Activated T-helper 2 cell treated with anti-CD3 and anti-CD28 coated beads, Interferon-gamma antibody, Interleukin-2, Interleukin-4, amounts not matched to agents 10 μg/mL and 5 μg/mL and 100 μg/mL, durations not matched to agents 14 hours and 24 hours and 36 hours (primary cell): ENCODE data around the gene ENTR1. TPM values are rescaled to one million over a fixed set of nuclear protein-coding genes. Genes with fewer than 3 reads are reported as not detected.
"Not testable (repeated sequence)": the region's sequence is repeated elsewhere in the genome, so short reads cannot be mapped to it uniquely, and the experiment has no call there.

Experiments
- DNase-seq: peaks from one replicate; pipeline ENCODE4 v3.0.0; 2021; ENCODE audit warnings: low spot score
- H3K27ac Mint-ChIP-seq: one replicate; pipeline ENCODE4 v1.8.0; 2021; ENCODE audit warnings: mixed read lengths
- H3K27me3 Mint-ChIP-seq: one replicate; pipeline ENCODE4 v1.8.0; 2021; ENCODE audit warnings: low read depth, mixed read lengths
- H3K36me3 Mint-ChIP-seq: one replicate; pipeline ENCODE4 v1.8.0; 2021; ENCODE audit warnings: low read depth, mixed read lengths
- H3K4me1 Mint-ChIP-seq: one replicate; pipeline ENCODE4 v1.8.0; 2021; ENCODE audit warnings: low read depth, mixed read lengths
- H3K4me3 Mint-ChIP-seq: one replicate; pipeline ENCODE4 v1.8.0; 2021; ENCODE audit warnings: low read depth, mild to moderate bottlenecking, moderate library complexity, mixed read lengths
- H3K9me3 Mint-ChIP-seq: one replicate; pipeline ENCODE4 v1.8.0; 2021; ENCODE audit warnings: mixed read lengths
- intact Hi-C: fragments of 100-400 bp; cut with micrococcal nuclease; formaldehyde crosslinking; loops from one replicate; pipeline ENCODE4 v1.15.1; 2023
- total RNA-seq: library from RNA; stranded (reverse); gene quantifications from 2 replicates; pipeline ENCODE4 v1.2.3, GENCODE V29; 2022

The ENTR1 gene
- total RNA-seq, 1 donor from 2014 or later = 75.6 TPM

DNA sequence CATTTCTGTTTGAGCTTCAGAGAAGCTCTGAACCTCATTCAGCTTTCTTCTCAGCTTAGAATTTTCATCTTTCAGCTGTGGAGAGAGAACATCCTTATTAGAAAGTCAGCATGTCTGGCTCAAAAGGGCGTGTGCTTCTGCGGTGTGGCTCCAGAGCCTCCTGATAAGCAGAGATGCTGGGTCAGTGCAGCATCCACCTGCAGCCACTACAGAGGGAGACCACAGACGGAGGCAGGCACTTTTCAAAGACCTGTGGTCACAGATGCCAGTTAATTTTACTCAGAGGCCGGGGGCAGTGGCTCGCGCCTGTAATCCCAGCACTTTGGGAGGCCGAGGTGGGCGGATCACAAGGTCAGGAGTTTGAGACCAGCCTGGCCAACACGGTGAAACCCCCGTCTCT lies 4.5 kb downstream of the ENTR1 start:
- not testable (repeated sequence) for DNase-seq, H3K27ac Mint-ChIP-seq, H3K27me3 Mint-ChIP-seq, H3K4me3 Mint-ChIP-seq, H3K9me3 Mint-ChIP-seq
- peaks cover 75% of the 10 kb centered on the region for H3K36me3 Mint-ChIP-seq
- intact Hi-C loops = loop anchor here (10.0 kb wide), 3 partner anchors 81 to 291 kb away; partner anchors contain the start of genes GPSM1 and TMEM250
- H3K4me1 Mint-ChIP-seq = peaks cover 42% of the 10 kb centered on the region

DNA sequence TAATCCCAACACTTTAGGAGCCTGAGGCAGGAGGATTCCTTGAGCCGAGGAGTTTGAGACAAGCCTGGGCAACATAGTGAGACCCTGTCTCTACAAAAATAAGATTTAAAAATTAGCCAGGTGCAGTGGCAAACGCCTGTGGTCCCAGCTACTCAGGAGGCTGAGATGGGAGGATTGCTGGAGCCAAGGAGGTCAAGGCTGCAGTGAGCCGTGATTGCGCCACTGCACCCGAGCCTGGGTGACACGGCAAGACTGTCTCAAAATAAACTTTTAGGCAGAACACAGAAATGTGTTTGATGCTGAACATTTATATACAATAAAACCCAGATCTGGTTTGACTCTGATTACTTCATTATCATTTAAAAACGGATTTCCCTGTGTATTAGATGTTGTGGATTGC lies 4.9 kb downstream of the ENTR1 start:
- intact Hi-C loops = loop anchor here (10.0 kb wide), 3 partner anchors 81 to 291 kb away; partner anchors contain the start of genes GPSM1 and TMEM250
- H3K4me3 Mint-ChIP-seq = no peak overlapping the region
- H3K4me1 Mint-ChIP-seq = peaks cover 42% of the 10 kb centered on the region
- no peak overlapping the region for H3K27ac Mint-ChIP-seq
- no peak for DNase-seq
- H3K9me3 Mint-ChIP-seq = no peaks in the 10 kb centered on the region
- H3K36me3 Mint-ChIP-seq = peaks cover 75% of the 10 kb centered on the region
- no peaks in the 10 kb centered on the region for H3K27me3 Mint-ChIP-seq

DNA sequence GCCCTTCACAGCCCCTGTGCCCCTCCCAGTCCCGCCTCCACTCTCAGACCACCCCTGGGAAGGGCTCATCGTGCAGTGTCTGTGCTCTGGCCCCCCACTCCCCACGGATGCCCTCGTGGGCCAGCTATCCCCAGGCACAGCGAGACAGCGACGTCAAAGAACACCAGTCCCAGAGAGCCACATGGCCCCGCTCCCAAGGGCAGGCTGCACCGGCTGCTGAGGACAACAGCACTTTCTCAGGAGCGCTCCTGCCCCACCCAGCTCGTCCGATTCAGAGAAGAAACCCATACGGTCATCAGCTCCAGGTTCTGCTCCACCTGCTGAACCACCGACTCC lies 5.6 kb downstream of the ENTR1 start:
- Mint-ChIP-seq H3K36me3 (peaks cover 72% of the 10 kb centered on the region), H3K27me3 (no peaks in the 10 kb centered on the region), H3K9me3 (no peaks in the 10 kb centered on the region), H3K27ac (peak overlapping the region; percentile 86), H3K4me3 (peak overlapping the region; percentile 22), H3K4me1 (peaks cover 40% of the 10 kb centered on the region)
- intact Hi-C loops = loop anchor here (5.0 to 10.0 kb wide), 4 partner anchors 78 to 290 kb away; partner anchors contain the start of genes GPSM1, SEC16A and TMEM250
- DNase-seq = no peak

DNA sequence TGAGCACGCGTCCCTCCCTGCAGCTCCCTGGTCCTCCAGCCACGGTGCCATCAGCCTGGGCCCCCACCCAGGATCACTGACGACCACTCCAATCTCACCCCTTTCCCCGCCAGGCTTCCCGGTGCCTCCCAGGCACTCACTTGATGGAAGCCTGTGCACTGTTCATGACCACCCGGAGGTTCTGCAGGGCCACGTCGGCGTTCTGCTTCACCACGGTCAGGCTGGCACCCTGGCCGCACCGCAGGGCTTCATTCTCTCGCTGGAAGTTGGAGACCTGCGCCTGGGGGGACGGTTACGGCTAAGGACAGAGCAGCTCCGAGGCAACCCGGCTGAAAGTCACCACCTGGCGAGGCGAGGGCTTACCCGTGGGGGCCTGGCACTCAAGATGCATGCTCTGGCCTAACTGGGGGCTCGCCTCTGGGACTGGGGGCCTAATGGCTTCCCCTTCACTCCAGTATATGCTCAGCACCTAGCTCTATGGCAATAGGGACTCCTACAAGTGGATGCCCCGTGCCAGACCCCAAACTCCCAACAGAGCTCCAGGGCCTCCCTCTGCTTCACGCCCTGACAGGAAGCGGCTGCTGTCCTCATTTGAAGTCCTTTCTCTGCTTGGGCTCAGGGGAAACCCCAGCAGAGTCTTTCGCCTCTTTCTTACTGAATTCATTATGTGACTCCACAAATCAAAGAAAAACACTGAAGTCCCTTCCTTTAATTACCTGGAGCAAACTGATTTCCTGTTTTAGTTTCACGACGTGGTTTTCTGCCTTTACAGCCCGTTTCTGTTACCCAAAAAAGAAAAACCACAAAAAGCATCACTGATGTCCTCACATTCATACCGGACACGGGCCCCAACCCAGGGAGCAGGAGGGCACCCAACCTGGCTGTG lies 6.3 kb downstream of the ENTR1 start:
- H3K27me3 Mint-ChIP-seq = no peaks in the 10 kb centered on the region
- no peaks in the 10 kb centered on the region for H3K9me3 Mint-ChIP-seq
- peak overlapping the region; percentile 56 for H3K4me3 Mint-ChIP-seq
- H3K4me1 Mint-ChIP-seq = peaks cover 36% of the 10 kb centered on the region
- intact Hi-C loops = loop anchor here (2.0 to 10.0 kb wide), 5 partner anchors 19 to 289 kb away; partner anchors contain the start of genes GPSM1, SEC16A and TMEM250
- peaks cover 69% of the 10 kb centered on the region for H3K36me3 Mint-ChIP-seq
- no peak for DNase-seq
- peak overlapping the region; percentile 86 for H3K27ac Mint-ChIP-seq

DNA sequence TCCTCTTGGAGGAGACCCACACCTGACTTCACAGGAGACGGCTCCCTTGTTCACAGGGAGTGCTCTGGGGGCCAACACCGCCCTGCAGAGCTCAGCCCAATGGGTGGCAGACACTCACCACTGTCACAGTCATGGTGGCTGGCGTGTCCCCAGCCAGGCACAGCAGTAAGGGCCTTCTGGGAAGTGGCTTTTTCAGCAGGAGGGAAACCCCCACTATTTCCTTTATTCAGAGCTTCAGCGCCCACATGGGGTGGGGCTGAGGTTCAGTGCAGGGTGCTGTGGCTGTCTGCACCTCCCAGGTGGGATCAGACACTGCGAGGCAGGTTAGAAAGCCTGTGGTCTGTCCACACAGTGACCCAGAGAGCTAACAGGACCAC lies 6.9 kb downstream of the ENTR1 start:
- H3K9me3 Mint-ChIP-seq = no peaks in the 10 kb centered on the region
- peak; percentile 64 for DNase-seq
- intact Hi-C loops = loop anchor here (2.0 to 10.0 kb wide), 5 partner anchors 19 to 289 kb away; partner anchors contain the start of genes GPSM1, SEC16A and TMEM250
- peaks cover 70% of the 10 kb centered on the region for H3K36me3 Mint-ChIP-seq
- H3K27me3 Mint-ChIP-seq = no peaks in the 10 kb centered on the region
- peak overlapping the region; percentile 56 for H3K4me3 Mint-ChIP-seq
- H3K4me1 Mint-ChIP-seq = peaks cover 37% of the 10 kb centered on the region
- peak overlapping the region; percentile 86 for H3K27ac Mint-ChIP-seq

DNA sequence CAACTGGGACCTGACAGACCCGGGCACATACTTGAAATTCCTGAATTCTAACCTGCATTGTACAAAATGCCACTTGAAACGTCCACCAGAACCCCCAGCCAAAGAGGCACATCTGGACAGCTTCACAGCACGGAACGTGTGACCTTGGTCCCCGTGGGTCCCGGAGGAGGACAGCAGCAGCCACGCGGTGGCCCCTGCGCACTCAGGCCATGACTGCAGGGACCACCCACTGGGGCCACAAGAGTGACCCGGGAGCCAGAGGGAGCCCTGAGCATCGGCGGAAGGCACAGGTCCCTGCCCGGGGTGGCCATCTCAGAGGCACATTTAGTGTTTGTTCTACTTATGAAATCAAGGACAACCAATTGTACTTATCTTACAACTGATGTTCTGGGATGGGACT lies 8.3 kb downstream of the ENTR1 start:
- Mint-ChIP-seq H3K9me3 (no peaks in the 10 kb centered on the region), H3K27ac (peak overlapping the region; percentile 52), H3K4me3 (no peak overlapping the region), H3K4me1 (peaks cover 37% of the 10 kb centered on the region), H3K27me3 (no peaks in the 10 kb centered on the region), H3K36me3 (peaks cover 64% of the 10 kb centered on the region)
- no peak for DNase-seq
- intact Hi-C loops = loop anchor here (2.0 to 10.0 kb wide), 5 partner anchors 17 to 287 kb away; partner anchors contain the start of genes GPSM1, SEC16A and TMEM250

DNA sequence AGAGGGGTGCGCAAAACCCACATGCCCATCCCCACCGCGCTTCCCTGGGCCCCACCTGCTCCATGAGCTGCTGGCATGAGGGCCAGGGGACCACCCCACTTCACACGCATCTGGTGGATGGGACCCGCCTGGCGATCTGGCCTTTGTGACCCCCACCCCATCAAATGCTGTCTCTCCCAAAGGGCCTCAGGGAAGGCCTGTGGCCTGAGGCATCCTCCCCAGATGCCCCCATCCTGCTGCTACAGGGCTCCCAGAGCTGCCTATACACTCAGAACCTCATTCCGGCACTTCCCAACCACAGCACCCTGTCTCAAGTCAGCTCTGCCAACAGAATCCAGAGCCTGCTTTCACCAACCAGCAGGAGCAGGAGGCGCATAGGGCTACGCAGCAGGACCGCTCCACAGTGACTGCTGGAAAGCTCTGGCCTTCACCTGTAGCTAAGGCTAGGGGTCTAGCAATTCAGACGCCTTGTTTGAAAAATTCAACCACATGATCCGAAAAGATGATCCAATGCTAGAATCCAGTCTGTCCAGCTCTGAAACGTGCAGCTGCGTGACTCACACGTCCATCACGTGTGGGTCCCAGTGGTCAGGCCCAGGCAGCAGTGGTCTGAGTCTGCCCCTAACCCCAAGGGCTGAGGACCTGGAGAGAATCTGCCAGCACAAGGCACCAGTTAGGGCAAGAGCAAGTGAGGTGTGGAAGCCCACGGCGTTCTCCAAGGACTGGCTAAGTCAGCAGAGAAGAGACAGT lies 9.1 kb downstream of the ENTR1 start:
- Mint-ChIP-seq H3K27ac (peak overlapping the region; percentile 57), H3K4me1 (peaks cover 37% of the 10 kb centered on the region), H3K9me3 (no peaks in the 10 kb centered on the region), H3K4me3 (peak overlapping the region; percentile 37), H3K27me3 (no peaks in the 10 kb centered on the region), H3K36me3 (peaks cover 66% of the 10 kb centered on the region)
- no peak for DNase-seq
- intact Hi-C loops = loop anchor here (2.0 to 10.0 kb wide), 5 partner anchors 37 to 287 kb away; partner anchors contain the start of genes GPSM1, INPP5E, SEC16A and TMEM250

DNA sequence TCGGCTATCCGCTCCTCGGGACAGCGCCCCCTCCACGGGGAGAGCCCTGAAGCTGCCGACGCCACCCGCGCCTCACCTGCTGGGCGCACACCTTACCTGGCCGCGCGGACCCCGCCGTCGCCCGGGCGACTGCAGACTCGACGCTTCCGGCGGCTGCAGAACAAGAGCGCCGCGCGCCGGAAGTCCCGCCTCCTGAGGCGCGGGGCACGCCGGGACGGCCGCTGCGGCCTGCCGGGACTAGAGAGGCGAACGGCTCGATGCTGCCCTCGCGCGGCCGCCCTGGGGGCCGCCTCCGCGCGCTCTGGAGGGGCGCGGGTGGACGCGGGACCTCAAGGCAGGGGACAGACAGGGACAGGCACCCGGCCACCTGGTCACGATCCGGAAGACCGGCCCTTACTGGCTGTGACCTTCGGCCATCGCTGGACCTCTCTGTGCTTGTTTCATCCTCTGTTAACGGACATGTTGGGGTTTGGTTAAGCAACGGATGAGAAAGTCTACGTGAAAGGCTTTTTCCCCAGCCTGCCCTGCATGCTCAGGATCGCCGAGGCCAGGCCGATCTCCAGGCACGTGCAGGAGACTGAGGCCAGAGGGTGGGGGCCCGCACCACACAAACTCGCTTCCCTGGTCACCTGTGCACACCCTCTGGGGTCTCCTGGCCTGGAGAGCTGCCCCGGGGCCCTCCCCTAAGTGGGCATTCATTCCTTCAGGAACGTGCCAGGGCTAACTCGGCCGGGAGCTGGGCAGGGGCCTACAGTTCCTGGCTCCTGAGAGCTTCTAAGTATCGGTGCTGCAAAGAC lies 10.2 kb downstream of the ENTR1 start, which contains the start of gene SNAPC4:
Gene SNAPC4 (minus strand): TSS at position 133 of the 797 bp plus-strand sequence. CDS start 1,742 bp downstream, outside the sequence.
- intact Hi-C loops = loop anchor here (1.0 to 10.0 kb wide), 7 partner anchors 10 to 285 kb away; partner anchors contain the start of genes DNLZ, ENTR1, GPSM1 and INPP5E
- Mint-ChIP-seq H3K4me1 (peaks cover 34% of the 10 kb centered on the region), H3K4me3 (peak within 1 kb of the TSS; percentile 84), H3K27ac (peak within 1 kb of the TSS; percentile 64), H3K9me3 (no peaks in the 10 kb centered on the region), H3K27me3 (no peaks in the 10 kb centered on the region), H3K36me3 (peaks cover 65% of the 10 kb centered on the region)
- peak; percentile 84 for DNase-seq

DNA sequence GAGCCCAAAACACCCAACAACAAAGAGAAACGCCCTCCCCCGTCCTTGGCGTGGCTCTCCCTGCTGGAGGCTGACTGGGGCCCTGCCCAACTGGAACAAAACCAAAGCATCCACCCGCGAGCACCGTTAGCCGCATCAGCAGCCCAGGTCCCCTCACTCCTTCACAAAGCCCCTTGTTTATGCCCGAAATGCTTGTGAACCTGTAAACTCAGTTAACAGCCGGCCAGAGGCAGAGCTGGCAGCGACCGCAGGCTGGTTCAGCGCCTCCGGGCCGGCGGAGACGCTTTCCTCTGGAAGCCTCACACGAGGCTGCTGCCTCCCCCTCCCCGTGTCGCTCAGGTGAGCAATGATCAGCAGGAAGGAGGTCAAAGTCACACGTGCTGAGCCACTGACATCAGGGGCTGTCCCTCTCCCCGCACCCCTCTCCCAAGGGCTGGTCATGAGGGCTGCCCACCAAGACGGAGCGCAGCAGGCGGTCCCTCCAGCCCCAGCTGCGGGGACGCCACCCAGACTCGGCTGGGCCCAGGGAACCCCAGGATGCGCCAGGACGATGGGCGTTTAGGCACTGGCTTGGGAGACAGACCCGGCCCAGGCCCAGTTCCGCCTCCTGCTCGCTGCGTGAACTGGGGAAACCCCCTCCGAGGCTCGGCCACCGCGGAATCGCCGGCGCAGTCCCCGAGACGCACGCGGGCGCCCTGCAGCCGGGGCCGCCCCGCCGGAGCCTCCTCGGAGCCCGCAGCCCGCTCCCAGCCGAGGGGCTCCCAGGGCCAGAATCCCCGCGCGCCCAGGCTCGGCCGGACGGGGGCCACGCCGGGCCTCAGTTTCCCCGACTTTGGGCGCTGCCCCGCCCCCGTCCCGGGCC lies 11.0 kb downstream of the ENTR1 start:
- Mint-ChIP-seq H3K4me1 (peaks cover 25% of the 10 kb centered on the region), H3K36me3 (peaks cover 63% of the 10 kb centered on the region), H3K27me3 (no peaks in the 10 kb centered on the region), H3K9me3 (no peaks in the 10 kb centered on the region), H3K27ac (peak overlapping the region; percentile 64), H3K4me3 (peak overlapping the region; percentile 84)
- peak; percentile 39 for DNase-seq
- intact Hi-C loops = loop anchor here (1.0 to 10.0 kb wide), 7 partner anchors 11 to 285 kb away; partner anchors contain the start of genes DNLZ, ENTR1, GPSM1 and INPP5E

DNA sequence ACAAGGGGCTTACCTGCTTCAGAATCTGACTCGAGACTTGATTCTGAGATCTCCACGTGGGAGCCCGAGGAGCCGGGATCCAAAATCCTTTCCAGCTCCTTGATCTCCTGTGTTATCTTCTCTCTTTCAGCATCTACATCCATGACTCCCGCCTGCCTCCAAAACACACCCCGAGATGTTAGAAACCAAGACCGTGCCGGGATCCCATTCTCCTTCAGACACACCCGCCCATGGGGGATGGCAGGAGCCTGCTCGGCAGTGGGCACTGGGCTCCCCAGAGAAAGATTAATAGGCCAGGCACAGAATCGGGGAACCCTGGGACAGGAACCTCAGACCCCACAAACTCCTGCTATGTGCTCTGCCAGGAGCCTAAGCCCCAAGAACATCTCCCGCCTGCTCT lies 12.1 kb downstream of the ENTR1 start:
- Mint-ChIP-seq H3K27ac (no peak overlapping the region), H3K36me3 (peaks cover 57% of the 10 kb centered on the region), H3K4me3 (peak overlapping the region; percentile 84), H3K4me1 (peaks cover 15% of the 10 kb centered on the region), H3K9me3 (no peaks in the 10 kb centered on the region), H3K27me3 (no peaks in the 10 kb centered on the region)
- intact Hi-C loops = no loop called here
- no peak for DNase-seq

DNA sequence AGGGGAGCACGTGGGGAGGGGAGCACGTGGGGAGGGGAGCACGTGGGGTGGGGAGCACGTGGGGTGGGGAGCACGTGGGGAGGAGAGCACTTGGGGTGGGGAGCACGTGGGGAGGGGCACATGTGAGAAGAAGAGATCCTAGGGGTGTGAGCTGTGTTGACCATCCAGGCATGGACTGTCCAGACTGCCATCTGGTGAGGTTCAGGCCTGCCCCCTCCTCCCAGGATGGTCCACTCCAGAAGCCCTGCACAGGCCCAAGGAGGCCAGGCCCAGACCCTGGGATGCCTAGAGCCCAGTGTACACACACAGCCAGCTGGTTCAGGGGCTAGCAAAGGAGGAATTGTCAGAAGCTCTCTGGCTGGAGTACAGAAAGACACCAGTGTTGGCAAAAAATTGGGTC lies 12.8 kb downstream of the ENTR1 start:
- Mint-ChIP-seq H3K36me3 (peaks cover 53% of the 10 kb centered on the region), H3K4me3 (no peak overlapping the region), H3K9me3 (no peaks in the 10 kb centered on the region), H3K27ac (no peak overlapping the region), H3K4me1 (peaks cover 15% of the 10 kb centered on the region), H3K27me3 (no peaks in the 10 kb centered on the region)
- DNase-seq = no peak
- intact Hi-C loops = no loop called here
